A549 treated with Hydrocortisone at 1 μM for 4 hours (cell line): ENCODE results near the gene MED12L. TPM values are rescaled to one million over a fixed set of nuclear protein-coding genes. Genes with fewer than 3 reads are reported as not detected.

Source experiments
- total RNA-seq: library from RNA; stranded (reverse); fragments of 200-300 nt; extraction: Qiagen RNA extraction; gene quantifications from 5 replicates; pipeline ENCODE4 v1.2.3, GENCODE V29; 2022

MED12L gene
- 0.31 to 0.45 TPM (median 0.37 TPM) in 5 replicates for total RNA-seq

GRCh38 chr3:151085227-151085888 is at the start of gene MED12L:
TSS of gene MED12L (plus strand) at chr3:151085664. CDS start at chr3:151086927, 1,263 bp downstream.

GRCh38 chr3:151203051-151203420 is 117.6 kb downstream of the MED12L start, which contains the start of gene GPR171:
TSS of gene GPR171 (minus strand) at chr3:151203216. CDS start at chr3:151199386, 3,830 bp downstream.

DNA sequence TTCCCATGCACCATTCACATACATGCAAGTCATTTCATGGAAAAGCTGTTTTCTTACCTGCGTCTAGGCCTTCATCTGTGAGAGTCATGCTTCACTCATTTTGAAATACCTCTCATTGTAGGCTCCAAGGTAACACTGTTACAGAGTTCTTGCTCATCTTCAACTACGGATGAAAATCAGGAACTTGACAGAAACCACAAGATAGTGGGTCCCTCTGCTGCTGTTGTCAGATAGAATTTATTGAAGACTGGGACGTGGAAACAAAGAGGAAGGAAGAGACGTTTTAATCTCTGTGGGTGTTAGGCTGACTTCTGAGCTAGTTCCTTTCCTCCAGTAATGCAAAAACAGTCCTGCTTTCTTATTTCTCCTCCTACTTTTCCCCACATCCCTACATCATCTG is 192.8 kb downstream of the MED12L start, which contains the start of gene P2RY14:
Gene P2RY14 (minus strand): TSS at position 313 of the 400 bp plus-strand sequence. CDS start 64,226 bp downstream, outside the sequence.

GRCh38 chr3:151316267-151316991 is 231.0 kb downstream of the MED12L start, which contains the start of gene GPR87:
TSS of gene GPR87 (minus strand) at chr3:151316820. CDS start at chr3:151300100, 16,720 bp downstream.

DNA sequence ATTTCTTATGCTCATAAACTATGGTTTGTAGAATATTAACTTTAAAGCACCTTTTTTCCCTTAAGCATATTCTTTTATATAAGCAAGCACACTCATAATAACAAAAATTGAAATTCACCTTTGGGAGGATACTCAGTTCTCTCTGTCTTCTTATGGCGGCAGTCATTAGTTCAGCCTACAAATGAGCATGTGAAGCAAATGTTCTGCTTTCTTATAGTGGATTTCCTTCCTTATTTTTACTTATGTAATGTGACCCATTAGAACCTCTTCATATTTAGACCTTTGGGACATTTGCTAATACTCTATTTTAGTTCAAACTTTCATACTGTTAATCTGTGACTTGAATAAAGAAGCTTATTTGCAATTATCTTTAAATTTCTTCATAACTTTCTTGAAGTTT is 243.9 kb downstream of the MED12L start, which contains the start of gene P2RY13:
Gene P2RY13 (minus strand): TSS at position 187 of the 400 bp plus-strand sequence. CDS start 21 bp downstream, at position 166.

DNA sequence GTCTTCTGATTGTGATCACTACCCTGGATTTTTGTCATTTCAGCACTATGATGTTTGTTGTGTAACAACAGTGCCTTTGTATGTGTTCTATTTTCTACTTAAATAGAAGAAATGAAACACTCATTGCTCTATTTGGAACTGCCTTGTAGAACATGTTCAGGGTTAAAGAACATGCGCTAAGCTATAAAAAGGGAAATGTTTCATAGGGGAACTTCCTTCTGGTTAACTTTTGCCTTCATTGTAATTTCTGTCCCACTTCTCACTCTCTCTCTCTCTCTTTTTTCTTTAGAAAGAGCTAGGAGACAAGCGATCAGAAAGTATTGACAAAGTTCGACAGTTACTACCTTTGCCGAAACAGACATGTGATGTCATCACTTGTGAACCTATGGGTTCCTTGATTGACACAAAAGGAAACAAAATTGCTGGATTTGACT is 299.3 kb downstream of the MED12L start, which contains the start of gene P2RY12:
Gene P2RY12 (minus strand): TSS at position 13 of the 434 bp plus-strand sequence. CDS start 45,908 bp downstream, outside the sequence.

DNA sequence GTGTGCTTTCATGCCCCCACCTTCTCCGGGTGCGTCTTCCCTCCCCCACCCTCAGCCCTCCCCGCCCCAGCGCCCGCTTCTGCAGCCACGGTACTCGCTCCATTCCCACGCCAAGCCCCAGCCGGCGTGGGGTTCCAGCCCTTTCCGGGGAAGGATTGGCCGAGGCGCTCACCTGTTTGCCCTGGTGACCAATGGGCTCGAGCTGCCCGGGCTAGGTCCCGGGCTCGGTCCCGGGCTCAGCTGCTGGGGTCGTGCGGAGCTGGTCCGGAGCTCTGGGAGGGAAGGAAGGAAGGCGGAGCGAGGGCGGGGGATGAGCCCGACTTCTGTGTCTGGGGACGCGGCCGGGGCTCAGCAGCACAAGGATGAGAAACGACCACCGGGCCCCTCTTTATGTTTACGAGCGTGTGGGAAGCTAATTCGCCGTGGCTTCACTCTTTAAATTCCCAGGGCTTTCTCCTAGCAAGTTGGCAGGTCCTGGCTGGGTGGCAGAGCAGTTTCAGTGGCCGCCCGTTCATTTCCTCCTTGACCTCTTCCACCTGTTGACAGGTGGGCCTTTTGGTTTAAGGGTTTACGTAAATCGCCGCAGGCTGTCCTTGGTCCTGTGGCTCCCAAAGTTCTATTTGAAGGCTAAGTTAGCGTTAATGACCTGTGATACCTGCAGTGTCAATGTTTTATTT is 375.4 kb downstream of the MED12L start, which contains the start of gene IGSF10:
Gene IGSF10 (minus strand): TSS at position 288 of the 677 bp plus-strand sequence. CDS start 2,352 bp downstream, outside the sequence.

Other genes with a start within 250 kb of the MED12L start
- gene MINDY4B, start 180.2 kb upstream of the MED12L start, total RNA-seq, result not detected in 5 replicates
- not detected in 5 replicates for gene CLRN1, start 112.9 kb upstream of the MED12L start, total RNA-seq
- not detected in 5 replicates for gene GPR171, start 117.6 kb downstream of the MED12L start, total RNA-seq
- not detected in 5 replicates for gene P2RY14, start 192.9 kb downstream of the MED12L start, total RNA-seq
- 2.3 to 2.7 TPM (median 2.6 TPM) in 5 replicates for gene GPR87, start 231.2 kb downstream of the MED12L start, total RNA-seq
- not detected in 5 replicates for gene P2RY13, start 243.9 kb downstream of the MED12L start, total RNA-seq